Measurements from ENCODE around the gene CTBP2.

The CTBP2 gene

DNA sequence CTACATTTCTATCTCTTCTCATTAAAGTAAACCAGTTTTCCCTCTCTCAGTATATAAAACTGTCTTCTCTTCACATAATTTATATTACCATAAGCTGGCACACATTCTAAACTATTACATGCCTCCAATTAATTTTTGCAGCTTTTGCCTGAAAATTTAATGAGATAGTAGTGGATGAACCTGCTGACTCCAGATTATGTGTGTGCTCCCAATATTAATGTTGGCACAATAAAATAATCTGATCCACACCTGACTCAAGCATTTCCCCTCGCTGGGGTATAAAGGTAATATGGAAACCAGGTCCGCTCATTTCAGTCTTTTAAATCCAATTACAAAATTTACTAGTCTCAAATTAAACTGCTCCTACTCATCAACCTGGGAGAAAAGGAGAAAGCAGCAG, 63.4 kb downstream of the CTBP2 start:
- Histone ChIP-seq H3K27me3 (ENCODE audit: control insufficient read depth, insufficient read depth, low read length) (no peaks in the 10 kb centered on the region), H3K9me3 (ENCODE audit: control insufficient read depth, insufficient read depth, low read length) (no peaks in the 10 kb centered on the region), H3K36me3 (ENCODE audit: control insufficient read depth, insufficient read depth, low read length) (peaks cover 1% of the 10 kb centered on the region; the same call in 1 of the 2 replicates), H3K27ac (ENCODE audit: low read length) (no peak overlapping the region), H3K4me3 (ENCODE audit: low read length) (no peak overlapping the region), H3K4me1 (ENCODE audit: control insufficient read depth, insufficient read depth, low read length) (peaks cover 16% of the 10 kb centered on the region)
- WGBS (ENCODE audit: insufficient coverage, insufficient read length) = no CpG with 5 or more reads among the region's 2 CpGs
- no peak for DNase-seq (ENCODE audit: low read depth, low spot score)

- peaks cover 12% of the 10 kb centered on the region for H3K4me1 ChIP-seq (ENCODE audit: control insufficient read depth, insufficient read depth, low read length)
Measured at GRCh38 chr10:125096371-125096770, 64.0 kb downstream of the CTBP2 start.

GRCh38 chr10:125095776-125096175, 64.6 kb downstream of the CTBP2 start:
- WGBS (ENCODE audit: insufficient coverage, insufficient read length) = no CpG with 5 or more reads among the region's 5 CpGs
- no peaks in the 10 kb centered on the region for H3K9me3 ChIP-seq (ENCODE audit: control insufficient read depth, insufficient read depth, low read length)
- no peak for DNase-seq (ENCODE audit: low read depth, low spot score)
- H3K27ac ChIP-seq (ENCODE audit: low read length) = no peak overlapping the region
- no peaks in the 10 kb centered on the region for H3K36me3 ChIP-seq (ENCODE audit: control insufficient read depth, insufficient read depth, low read length)
- H3K4me3 ChIP-seq (ENCODE audit: low read length) = no peak overlapping the region
- H3K27me3 ChIP-seq (ENCODE audit: control insufficient read depth, insufficient read depth, low read length) = no peaks in the 10 kb centered on the region
- H3K4me1 ChIP-seq (ENCODE audit: control insufficient read depth, insufficient read depth, low read length) = peaks cover 10% of the 10 kb centered on the region

More at GRCh38 chr10:125096371-125096770, 64.0 kb downstream of the CTBP2 start:
- Histone ChIP-seq H3K9me3 (ENCODE audit: control insufficient read depth, insufficient read depth, low read length) (no peaks in the 10 kb centered on the region), H3K27ac (ENCODE audit: low read length) (no peak overlapping the region), H3K4me3 (ENCODE audit: low read length) (no peak overlapping the region), H3K27me3 (ENCODE audit: control insufficient read depth, insufficient read depth, low read length) (no peaks in the 10 kb centered on the region), H3K36me3 (ENCODE audit: control insufficient read depth, insufficient read depth, low read length) (no peaks in the 10 kb centered on the region)
- WGBS (ENCODE audit: insufficient coverage, insufficient read length) = no CpG with 5 or more reads among the region's 6 CpGs
- DNase-seq (ENCODE audit: low read depth, low spot score) = no peak

DNA sequence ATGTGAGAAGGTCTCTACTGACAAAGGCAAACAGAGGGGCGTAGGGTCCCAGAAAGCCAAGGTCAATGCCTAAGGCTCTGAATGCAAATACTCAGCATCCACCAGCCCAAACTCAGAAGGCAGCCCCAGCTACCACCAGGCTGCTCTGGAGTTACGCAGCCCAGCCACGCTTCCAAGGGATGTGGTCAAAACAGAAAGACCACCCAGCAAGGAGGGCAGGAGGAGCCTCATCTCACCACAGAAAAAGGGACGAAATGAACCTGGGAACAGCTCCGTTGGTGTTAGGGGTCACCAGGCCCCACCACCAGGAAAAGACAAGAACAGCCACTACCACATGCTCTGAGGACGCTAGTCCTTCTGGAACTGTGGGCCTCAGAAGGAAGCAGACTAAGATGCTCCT, 65.1 kb downstream of the CTBP2 start:
- no CpG with 5 or more reads among the region's 6 CpGs for WGBS (ENCODE audit: insufficient coverage, insufficient read length)
- DNase-seq (ENCODE audit: low read depth, low spot score) = no peak
- H3K27me3 ChIP-seq (ENCODE audit: control insufficient read depth, insufficient read depth, low read length) = no peaks in the 10 kb centered on the region
- no peaks in the 10 kb centered on the region for H3K36me3 ChIP-seq (ENCODE audit: control insufficient read depth, insufficient read depth, low read length)
- H3K27ac ChIP-seq (ENCODE audit: low read length) = no peak overlapping the region
- no peak overlapping the region for H3K4me3 ChIP-seq (ENCODE audit: low read length)
- peaks cover 10% of the 10 kb centered on the region for H3K4me1 ChIP-seq (ENCODE audit: control insufficient read depth, insufficient read depth, low read length)
- H3K9me3 ChIP-seq (ENCODE audit: control insufficient read depth, insufficient read depth, low read length) = no peaks in the 10 kb centered on the region

DNA sequence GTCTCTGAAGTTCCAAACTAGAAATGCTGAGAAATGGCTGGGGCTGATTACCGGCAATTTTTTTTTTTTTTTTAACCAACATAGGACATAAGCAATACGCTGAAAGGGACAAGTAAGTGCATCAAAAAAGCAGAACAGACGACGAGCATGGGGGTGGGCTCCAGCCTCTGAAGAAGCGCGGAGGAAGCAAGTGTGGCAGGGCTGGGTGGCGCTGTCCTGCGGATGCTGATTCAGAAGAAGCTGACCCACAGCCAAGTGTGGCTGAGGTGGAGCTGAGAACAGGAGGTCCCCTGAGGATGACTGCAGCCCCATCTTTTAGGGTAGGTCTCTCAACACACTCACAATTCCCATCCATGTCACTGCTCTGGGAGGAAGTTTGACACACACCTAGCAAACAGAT, 65.6 kb downstream of the CTBP2 start:
- DNase-seq (ENCODE audit: low read depth, low spot score) = no peak
- Histone ChIP-seq H3K9me3 (ENCODE audit: control insufficient read depth, insufficient read depth, low read length) (no peaks in the 10 kb centered on the region), H3K4me3 (ENCODE audit: low read length) (no peak overlapping the region), H3K36me3 (ENCODE audit: control insufficient read depth, insufficient read depth, low read length) (no peaks in the 10 kb centered on the region), H3K27ac (ENCODE audit: low read length) (no peak overlapping the region), H3K4me1 (ENCODE audit: control insufficient read depth, insufficient read depth, low read length) (peaks cover 10% of the 10 kb centered on the region), H3K27me3 (ENCODE audit: control insufficient read depth, insufficient read depth, low read length) (no peaks in the 10 kb centered on the region)
- WGBS (ENCODE audit: insufficient coverage, insufficient read length) = no CpG with 5 or more reads among the region's 8 CpGs

- no peaks in the 10 kb centered on the region for H3K9me3 ChIP-seq (ENCODE audit: control insufficient read depth, insufficient read depth, low read length)
- no peak for DNase-seq (ENCODE audit: low read depth, low spot score)
- no CpG with 5 or more reads among the region's 21 CpGs for WGBS (ENCODE audit: insufficient coverage, insufficient read length)
- H3K36me3 ChIP-seq (ENCODE audit: control insufficient read depth, insufficient read depth, low read length) = peaks cover 3% of the 10 kb centered on the region; the same call in 1 of the 2 replicates
- no peak overlapping the region for H3K4me3 ChIP-seq (ENCODE audit: low read length)
- no peaks in the 10 kb centered on the region for H3K27me3 ChIP-seq (ENCODE audit: control insufficient read depth, insufficient read depth, low read length)
- no peak overlapping the region for H3K27ac ChIP-seq (ENCODE audit: low read length)
- H3K4me1 ChIP-seq (ENCODE audit: control insufficient read depth, insufficient read depth, low read length) = peaks cover 13% of the 10 kb centered on the region
Measured at GRCh38 chr10:125093974-125094705, 66.2 kb downstream of the CTBP2 start.

DNA sequence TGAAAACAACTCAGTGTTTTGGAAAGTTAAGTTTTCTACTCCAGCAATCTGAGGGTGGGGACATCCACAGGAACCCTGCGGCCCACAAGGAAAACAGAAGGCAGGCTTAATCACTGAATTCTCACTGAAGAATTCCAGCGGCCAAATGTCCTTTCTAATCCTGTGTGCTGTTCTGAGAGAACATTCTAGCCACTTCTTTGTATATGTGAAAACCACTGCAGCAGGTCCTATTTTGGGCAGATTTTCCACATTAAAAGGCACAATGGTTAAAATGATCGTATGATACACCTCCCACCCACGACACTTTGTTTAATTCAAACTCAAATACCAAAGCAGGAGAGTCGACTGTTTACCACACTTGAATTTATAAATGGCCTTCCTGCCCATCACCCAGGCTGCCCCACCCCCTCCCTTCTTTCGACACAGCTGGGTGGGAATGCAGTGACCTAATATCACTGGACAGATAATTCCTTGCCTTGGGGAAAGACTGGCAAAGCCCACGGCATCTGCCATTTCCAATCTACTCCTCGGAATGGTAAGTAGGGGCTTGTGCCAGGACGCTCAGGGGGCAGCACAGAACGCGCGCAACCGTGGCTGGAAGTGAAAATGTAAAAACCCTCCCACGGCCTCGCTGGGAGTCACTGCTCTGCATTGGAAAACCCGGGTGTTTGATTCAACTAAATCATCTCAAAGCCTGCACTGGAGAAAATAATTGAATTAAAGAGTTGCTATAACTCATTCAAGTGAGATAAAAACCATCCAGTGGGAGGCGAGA, 67.0 kb downstream of the CTBP2 start:
- H3K27ac ChIP-seq (ENCODE audit: low read length) = no peak overlapping the region
- DNase-seq (ENCODE audit: low read depth, low spot score) = no peak
- H3K36me3 ChIP-seq (ENCODE audit: control insufficient read depth, insufficient read depth, low read length) = peaks cover 3% of the 10 kb centered on the region; the same call in 1 of the 2 replicates
- no CpG with 5 or more reads among the region's 17 CpGs for WGBS (ENCODE audit: insufficient coverage, insufficient read length)
- no peak overlapping the region for H3K4me3 ChIP-seq (ENCODE audit: low read length)
- no peaks in the 10 kb centered on the region for H3K9me3 ChIP-seq (ENCODE audit: control insufficient read depth, insufficient read depth, low read length)
- H3K27me3 ChIP-seq (ENCODE audit: control insufficient read depth, insufficient read depth, low read length) = no peaks in the 10 kb centered on the region
- H3K4me1 ChIP-seq (ENCODE audit: control insufficient read depth, insufficient read depth, low read length) = peaks cover 13% of the 10 kb centered on the region

DNA sequence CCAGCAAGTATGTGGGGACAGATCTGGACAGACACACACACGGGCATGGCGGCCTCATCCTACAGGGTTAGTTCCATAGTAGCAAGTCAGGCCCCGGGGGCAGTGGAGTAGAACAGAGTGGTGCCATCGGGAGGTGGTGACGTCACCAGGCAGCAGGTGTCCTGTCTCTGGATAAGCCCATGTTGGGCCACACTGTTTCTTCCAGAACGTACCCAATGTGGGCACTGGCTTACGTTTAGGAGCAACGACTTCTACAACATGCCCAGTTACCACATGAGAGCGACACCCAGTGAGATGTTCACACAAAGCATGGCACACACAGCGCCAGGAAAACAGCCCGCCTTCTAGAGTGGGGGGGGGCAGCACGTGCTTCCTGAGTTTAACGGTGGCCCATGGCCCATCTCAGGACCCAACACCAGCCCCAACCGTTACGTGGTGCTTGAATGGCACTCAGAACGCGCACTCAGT, 67.8 kb downstream of the CTBP2 start:
- Histone ChIP-seq H3K36me3 (ENCODE audit: control insufficient read depth, insufficient read depth, low read length) (peaks cover 3% of the 10 kb centered on the region; the same call in 1 of the 2 replicates), H3K9me3 (ENCODE audit: control insufficient read depth, insufficient read depth, low read length) (no peaks in the 10 kb centered on the region), H3K4me3 (ENCODE audit: low read length) (no peak overlapping the region), H3K27ac (ENCODE audit: low read length) (no peak overlapping the region), H3K4me1 (ENCODE audit: control insufficient read depth, insufficient read depth, low read length) (peaks cover 13% of the 10 kb centered on the region), H3K27me3 (ENCODE audit: control insufficient read depth, insufficient read depth, low read length) (no peaks in the 10 kb centered on the region)
- no CpG with 5 or more reads among the region's 17 CpGs for WGBS (ENCODE audit: insufficient coverage, insufficient read length)
- DNase-seq (ENCODE audit: low read depth, low spot score) = no peak

GRCh38 chr10:125091891-125092290, 68.5 kb downstream of the CTBP2 start:
- Histone ChIP-seq H3K9me3 (ENCODE audit: control insufficient read depth, insufficient read depth, low read length) (no peaks in the 10 kb centered on the region), H3K4me1 (ENCODE audit: control insufficient read depth, insufficient read depth, low read length) (peaks cover 13% of the 10 kb centered on the region), H3K4me3 (ENCODE audit: low read length) (no peak overlapping the region), H3K36me3 (ENCODE audit: control insufficient read depth, insufficient read depth, low read length) (peaks cover 3% of the 10 kb centered on the region; the same call in 1 of the 2 replicates), H3K27me3 (ENCODE audit: control insufficient read depth, insufficient read depth, low read length) (no peaks in the 10 kb centered on the region), H3K27ac (ENCODE audit: low read length) (no peak overlapping the region)
- no peak for DNase-seq (ENCODE audit: low read depth, low spot score)

DNA sequence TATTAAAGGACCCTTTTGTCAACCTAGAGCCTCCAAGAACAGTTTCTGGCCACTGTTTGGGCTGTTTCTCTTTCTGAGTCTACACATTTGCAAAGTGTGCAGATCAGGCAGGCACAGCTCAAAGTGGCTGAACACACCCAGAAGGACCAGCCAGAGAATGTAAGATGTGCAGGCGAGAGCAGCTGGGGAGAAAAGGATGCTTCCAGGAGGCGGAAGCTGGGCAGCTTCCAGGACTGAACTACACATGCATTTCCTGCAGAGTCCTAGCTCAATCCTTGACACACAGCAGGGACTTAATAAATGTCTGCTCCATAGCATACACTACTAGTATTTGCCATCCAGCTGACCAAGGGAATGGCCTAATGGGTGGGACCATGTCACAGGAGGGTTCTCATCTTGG, 70.9 kb downstream of the CTBP2 start:
- no peaks in the 10 kb centered on the region for H3K27me3 ChIP-seq (ENCODE audit: control insufficient read depth, insufficient read depth, low read length)
- H3K36me3 ChIP-seq (ENCODE audit: control insufficient read depth, insufficient read depth, low read length) = peaks cover 3% of the 10 kb centered on the region; the same call in 1 of the 2 replicates
- H3K4me1 ChIP-seq (ENCODE audit: control insufficient read depth, insufficient read depth, low read length) = peaks cover 14% of the 10 kb centered on the region
- no peak overlapping the region for H3K4me3 ChIP-seq (ENCODE audit: low read length)
- no peak overlapping the region for H3K27ac ChIP-seq (ENCODE audit: low read length)
- no peak for DNase-seq (ENCODE audit: low read depth, low spot score)
- no peaks in the 10 kb centered on the region for H3K9me3 ChIP-seq (ENCODE audit: control insufficient read depth, insufficient read depth, low read length)
- no CpG with 5 or more reads among the region's 2 CpGs for WGBS (ENCODE audit: insufficient coverage, insufficient read length)
